Measurements from ENCODE around the gene MYO1E. TPM values are rescaled to one million over a fixed set of nuclear protein-coding genes. Genes with fewer than 3 reads are reported as not detected.

The MYO1E gene
- polyA plus RNA-seq, 5 donors = 29.3 to 48.4 (median 40.2) TPM

GRCh38 chr15:59317211-59317610 lies 55.5 kb downstream of the MYO1E start:
- no peak for DNase-seq

DNA sequence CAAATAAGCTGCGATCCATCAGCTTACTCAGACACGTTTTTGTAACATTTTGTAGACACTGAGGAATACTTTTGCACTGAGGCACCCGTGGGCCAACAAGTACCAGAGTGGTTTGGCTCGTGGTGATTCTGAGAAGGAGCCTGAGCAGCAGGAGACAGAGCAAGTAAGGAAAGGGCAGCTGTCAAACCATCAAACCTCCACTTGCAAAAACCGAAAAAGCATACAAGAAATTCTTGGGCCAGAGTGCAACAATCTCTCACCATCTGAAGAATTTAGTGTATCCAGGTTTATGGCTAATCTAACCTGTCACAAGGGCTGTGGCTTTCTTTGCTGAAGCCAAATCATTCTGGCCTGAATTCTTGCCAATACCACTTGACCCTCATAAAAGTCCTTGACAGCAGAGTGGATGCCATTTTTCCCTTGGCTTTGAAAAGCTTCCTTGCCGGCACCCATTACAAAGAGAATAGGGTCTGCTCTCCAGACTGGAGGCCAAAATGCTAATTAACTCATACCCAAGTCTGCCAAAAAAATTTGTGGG lies 56.7 kb downstream of the MYO1E start:
- DNase-seq = peak; percentile 32 to 40

DNA sequence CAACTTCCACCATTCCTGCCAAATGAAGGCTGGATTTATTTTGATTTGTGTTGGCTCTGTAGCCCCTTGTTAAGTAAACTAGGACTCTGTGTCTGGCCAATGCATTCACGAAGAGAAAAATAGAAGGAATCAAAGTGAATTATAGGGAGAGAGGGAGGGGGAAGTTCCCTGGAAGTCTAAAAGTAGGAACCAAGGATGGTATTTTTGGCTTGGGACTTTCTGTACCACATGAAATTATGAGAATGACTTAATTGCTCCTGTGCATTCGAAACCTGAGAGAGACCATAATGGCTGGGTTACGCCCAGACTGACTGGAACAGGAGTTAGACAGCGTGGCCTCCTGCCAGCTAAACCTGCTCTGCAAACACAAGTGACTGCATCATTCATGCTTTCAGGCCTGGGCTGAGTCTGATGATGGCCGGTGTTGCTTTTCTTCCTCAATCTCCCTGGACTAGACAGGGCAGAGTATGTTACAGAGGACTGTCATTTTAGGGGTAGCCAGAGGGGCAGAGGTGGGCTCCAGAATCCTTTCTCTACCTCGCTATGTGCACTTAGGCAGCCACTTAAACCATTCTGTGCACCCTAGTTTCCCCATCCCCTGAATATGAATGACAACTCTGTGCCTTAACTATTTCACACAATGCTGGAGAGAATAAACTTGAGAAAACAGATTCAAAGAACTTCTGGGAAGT lies 58.9 kb downstream of the MYO1E start:
- peak; percentile 36 to 48 for DNase-seq

GRCh38 chr15:59312205-59312604 lies 60.5 kb downstream of the MYO1E start:
- no peak for DNase-seq

DNA sequence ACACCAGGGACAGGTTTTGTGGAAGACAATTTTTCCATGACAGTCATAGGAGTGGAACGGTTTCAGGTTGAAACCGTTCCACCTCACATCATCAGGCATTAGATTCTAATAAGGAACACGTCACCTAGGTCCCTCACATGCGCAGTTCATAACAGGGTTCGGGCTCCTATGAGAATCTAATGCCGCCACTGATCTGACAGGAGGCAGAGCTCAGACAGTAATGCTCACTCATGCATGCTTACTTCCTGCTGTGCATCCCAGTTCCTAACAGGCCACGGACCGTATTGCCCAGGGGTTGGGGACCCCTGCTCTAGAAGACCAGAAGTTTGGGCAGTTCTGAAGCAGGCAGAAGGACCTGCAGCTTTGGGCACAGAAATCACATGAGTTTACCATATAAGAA lies 61.5 kb downstream of the MYO1E start:
- no peak for DNase-seq

DNA sequence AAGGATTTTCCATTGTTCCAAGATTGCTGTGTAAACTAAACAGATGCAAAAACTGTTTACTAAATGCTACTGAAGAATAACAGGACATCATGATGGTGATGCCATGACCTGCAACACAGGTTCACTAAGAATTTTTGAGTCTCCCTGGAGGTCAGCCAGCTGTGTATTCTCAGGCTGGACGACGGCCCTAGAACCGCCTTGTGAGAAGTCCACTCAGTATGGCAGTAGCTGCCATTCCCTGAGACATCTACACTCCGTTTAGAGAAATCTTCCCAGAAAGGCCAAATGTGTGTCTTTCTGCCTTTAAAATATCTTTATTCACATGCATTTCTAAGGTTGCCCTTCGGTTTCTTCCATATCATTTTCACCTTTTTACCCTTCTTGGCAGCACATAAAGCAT lies 63.3 kb downstream of the MYO1E start:
- no peak for DNase-seq

DNA sequence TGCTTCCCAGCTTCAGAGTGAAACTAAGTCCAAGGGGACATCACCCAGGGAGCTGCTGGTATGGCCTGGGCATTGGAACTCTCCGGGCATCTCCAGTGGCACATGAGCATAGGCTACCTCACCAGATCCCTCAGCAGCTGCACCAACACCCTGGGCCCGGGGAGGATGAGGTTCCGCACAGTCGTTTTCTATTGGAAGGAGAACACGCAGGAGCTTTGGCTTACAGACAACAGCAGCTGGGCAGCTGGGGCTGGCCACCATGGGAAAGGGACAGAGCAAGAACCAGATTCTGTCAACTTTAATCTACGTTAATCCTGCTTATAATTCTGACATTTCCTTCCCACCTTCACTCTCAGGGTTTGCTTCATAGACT lies 65.5 kb downstream of the MYO1E start:
- DNase-seq = no peak

DNA sequence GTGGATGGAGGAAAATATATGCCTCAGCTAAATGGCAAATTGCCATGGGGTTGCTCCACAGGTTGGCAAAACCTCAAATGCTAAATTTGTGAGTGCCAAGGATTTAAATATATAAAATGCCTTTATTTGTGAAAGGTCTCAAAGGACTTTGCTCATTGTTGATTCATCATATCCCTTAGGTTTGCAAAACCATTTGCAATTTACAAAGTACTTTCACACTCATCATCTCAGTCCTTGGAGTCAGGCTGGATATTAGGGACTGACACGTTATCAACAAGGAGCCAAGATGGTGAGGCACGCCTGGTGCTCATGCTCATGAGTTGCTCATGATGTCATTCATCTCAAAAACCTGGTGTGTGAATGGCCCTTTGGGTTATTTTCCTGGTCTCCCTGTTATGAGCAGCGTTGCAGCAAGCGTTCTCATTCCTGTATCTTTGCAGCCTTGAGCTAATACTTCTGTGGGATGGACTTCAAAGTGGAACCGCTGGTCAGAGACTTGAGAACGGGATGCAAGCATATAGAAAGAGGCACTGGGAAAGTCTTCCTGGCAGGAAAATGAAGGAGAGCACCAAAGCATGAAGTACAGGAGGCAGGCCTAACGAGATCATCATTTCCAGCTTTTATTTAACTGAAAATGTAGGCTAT lies 66.0 kb downstream of the MYO1E start:
- DNase-seq = no peak

- no peak for DNase-seq
These were observed 67.9 kb downstream of the MYO1E start for GRCh38 chr15:59304807-59305206.

DNA sequence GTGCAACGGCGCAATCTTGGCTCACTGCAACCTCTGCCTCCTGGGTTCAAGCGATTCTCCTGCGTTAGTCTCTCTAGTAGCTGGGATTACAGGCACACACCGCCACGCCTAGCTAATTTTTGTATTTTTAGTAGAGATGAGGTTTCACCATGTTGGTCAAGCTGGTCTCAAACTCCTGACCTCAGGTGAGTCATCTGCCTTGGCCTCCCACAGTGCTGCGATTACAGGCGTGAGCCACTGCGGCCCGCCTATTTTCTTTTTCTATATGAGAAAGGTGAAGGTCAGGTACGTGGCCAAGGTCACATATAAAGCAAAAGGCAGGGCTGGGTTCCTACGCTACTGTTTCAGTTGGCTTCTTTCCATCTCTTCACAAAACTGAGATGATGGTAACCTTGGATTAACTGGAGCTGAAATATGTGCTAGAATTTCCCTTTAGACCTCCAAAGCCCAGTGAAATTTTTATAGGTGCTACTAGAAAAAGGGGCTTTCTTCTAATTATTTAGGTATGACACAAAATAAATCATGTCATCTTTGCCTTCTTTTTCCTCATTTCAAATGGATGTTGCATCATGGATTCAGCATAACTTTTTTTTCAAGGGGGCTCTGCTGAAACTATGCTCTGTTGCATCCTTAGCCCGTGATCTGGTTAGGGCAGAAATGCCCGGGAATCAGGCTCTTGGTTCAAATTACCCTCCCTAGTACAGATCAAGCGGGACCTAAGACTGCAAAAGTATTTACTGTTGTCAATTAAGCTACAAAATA lies 68.5 kb downstream of the MYO1E start:
- DNase-seq = no peak

- DNase-seq = no peak
These were observed 69.0 kb downstream of the MYO1E start for GRCh38 chr15:59303633-59304032.

DNA sequence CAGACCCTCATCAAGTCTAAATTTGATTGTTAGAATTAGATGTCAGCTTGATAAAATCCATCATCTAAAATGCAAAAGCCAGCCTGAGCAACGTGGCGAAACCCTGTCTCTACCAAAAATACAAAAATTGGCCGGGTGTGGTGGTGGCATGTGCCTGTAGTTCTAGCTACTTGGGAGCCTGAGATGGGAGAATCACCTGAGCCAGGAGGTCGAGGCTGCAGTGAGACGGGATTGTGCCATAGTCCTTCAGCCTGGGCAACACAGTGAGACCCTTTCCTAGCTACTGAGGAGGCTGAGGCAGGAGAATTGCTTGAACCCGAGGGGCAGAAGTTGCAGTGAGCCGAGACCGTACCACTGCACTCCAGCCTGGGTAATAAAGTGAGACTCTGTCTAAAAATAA lies 69.5 kb downstream of the MYO1E start:
- DNase-seq = no peak

GRCh38 chr15:59301527-59301926 lies 71.1 kb downstream of the MYO1E start:
- no peak for DNase-seq

GRCh38 chr15:59300618-59301139 lies 72.0 kb downstream of the MYO1E start:
- DNase-seq = no peak

- peak; percentile 42 to 53 for DNase-seq
These were observed 72.6 kb downstream of the MYO1E start for GRCh38 chr15:59299929-59300617.

DNA sequence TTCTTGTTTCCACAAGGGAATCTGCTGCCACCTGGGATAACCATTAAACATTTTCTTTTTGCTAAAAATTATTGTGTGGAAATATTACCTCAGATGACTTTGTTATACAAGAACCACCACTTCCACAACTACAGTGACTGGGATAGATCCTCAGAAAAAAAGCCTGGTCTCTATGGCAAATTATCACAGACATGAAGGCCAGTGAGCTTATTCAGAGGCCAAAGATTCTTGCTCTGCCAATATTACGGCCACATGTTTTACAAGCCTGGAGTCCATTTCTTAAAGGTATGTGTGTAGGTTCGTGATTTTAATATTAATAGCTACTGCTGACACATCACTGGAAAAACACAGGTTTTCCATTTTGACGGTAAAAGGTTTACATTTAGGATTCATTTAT lies 73.8 kb downstream of the MYO1E start:
- DNase-seq = no peak

DNA sequence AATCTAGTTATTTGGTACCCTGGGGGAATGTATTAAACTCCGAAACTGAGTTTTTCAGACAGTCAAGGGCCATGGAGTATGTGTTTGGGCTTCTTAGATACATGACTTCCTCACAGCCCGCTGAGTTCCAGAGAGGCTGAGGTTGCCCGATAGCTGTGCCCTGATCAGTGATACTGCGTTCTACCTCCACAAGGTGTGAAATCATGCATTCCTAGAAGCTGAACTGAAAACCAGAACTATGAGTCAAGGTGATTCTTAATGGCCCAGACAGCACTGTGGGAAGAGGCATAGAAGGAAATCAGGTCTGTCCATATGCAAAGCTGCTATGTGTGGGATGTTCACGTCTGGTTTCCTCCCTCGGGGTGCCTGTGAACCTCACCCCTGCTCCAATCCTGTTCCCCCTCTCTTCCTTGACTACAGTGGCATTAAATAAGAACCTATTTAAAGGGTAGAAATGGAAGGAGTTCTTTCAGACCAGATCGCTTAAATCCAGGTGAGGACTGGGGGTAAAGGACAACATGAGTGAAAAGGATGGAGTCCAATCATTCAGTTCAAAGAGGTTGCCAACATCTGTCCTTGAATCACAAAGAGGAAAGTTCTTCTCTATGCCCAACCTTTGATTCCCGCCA lies 74.3 kb downstream of the MYO1E start:
- DNase-seq = no peak

- DNase-seq = no peak
These were observed 76.5 kb downstream of the MYO1E start for GRCh38 chr15:59296181-59296617.

DNA sequence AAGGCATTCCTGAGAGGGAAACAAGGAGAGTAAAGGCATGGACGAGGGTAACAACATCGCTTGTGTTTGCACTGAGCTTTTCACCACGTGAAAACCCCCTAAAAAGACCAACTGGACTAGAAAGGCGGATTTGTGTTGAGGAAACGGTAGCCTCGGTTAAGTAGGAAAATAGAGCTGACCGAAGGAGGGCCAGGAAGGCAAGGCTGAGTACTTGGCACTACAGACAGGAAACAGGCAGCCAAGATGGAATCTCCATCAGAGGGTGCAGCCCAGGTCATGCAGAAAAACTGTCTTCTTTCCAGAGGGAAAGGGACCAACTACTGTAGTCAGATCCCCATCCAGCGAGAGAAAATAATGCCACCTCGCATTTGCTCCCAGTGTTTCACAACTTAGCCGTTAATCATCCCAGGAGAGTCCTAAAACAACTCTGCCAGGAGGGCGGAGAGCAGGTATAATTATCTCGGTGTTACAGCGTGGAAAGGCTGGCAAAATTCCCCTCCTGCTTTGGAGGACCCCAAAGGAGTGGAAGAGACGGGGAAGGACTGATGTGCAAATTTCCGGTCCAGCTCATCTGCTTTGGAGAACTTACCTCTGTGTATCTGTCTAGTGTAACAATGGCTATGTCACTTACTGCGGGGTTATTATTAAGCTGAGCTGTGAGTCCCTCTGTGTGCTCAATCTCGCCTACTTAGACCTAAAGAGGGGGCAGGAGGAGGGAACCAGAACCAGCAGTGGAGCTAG lies 77.2 kb downstream of the MYO1E start:
- no peak for DNase-seq

DNA sequence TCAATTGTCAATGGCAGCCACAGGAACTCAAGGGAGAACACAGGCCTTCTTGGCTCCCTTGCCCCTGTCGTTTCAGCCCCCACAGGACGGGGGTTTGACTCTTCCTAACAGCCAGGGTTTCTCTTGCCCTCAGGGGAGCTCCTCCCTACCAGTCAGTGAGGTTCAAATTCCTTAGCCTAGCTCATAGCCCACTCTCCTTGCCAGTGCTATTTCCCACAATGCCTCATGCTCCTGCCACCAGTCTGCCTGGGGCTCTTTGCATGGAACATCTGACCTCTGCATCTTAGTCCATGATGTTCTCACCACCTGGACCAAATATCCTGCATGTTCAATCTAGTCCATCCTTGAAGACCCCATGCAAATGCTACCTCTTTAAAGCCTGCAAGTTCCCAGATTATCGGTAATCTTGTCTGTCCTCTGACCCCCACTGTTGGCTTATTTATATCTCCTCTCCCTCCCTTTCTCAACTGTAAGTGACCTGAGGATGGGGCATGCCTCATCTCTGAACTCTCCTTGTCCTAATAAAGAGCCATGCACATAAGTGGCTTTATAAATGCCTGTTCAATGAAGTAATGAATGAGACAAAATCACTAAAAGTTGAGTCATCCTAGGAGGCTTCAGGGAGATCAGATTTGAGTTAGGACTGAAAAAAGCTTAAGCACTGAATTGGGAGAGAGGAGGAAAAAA lies 78.0 kb downstream of the MYO1E start:
- no peak for DNase-seq

All from right lung (tissue), 5 donors.